Endothelial cell of umbilical vein (primary cell): ENCODE data around the gene ARMC7.

Experiments used
- CTCF ChIP-seq, 2 donors: IDR thresholded peaks; 1 replicate in 1 of 2; 2 replicates in 1 of 2; pipeline ENCODE4 v1.5.1; 2011; ENCODE audit warnings: low read length in 2 of 2, mild to moderate bottlenecking in 2 of 2, moderate library complexity in 2 of 2, control low read depth in 1 of 2, inconsistent platforms in 1 of 2, low read depth in 1 of 2; ENCODE audit not compliant: insufficient read depth in 1 of 2; ENCODE audit errors: extremely low read depth in 1 of 2
- EZH2 ChIP-seq: IDR thresholded peaks from 2 replicates; pipeline ENCODE4 v1.6.1; 2012; ENCODE audit warnings: borderline replicate concordance, low read depth, mild to moderate bottlenecking, moderate library complexity, low read length, inconsistent platforms; ENCODE audit not compliant: severe bottlenecking
- POLR2A ChIP-seq: IDR thresholded peaks from 2 replicates; pipeline ENCODE4 v1.6.1; 2012; ENCODE audit warnings: low read depth, mild to moderate bottlenecking, control low read depth, low read length
- POLR2AphosphoS5 ChIP-seq: IDR thresholded peaks from 2 replicates; pipeline ENCODE4 v1.6.1; 2012; ENCODE audit warnings: low read depth, mild to moderate bottlenecking, control low read depth, low read length, moderate library complexity; ENCODE audit not compliant: insufficient read depth

DNA sequence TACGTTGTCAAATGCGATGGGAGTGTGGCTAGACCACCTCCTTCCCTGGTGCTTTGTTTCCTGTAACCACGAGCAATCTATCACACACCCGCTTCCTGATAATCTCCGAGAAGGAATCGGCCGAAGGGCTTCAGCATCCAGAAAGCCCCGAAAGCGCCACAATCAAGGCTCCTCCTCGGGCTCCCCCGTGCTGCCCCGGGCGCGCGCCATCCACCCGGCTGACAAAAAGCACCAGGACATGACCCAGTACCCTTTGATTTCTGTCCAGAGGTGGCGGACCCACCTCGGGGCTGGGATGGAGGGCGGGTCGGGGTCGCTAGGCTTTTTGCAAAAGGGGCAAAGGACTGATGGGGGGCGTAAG is 743 bp upstream of the ARMC7 start:
- TF ChIP-seq POLR2A (no peak), EZH2 (no peak), CTCF (IDR thresholded peaks at IDR 0.05; ENCODE audit: extremely low read depth in 1 of 2, insufficient read depth in 1 of 2, low read depth in 1 of 2, low read length in 2 of 2) (no peak), POLR2AphosphoS5 (no peak)
